Stomach (tissue), 4 donors: Measurements from ENCODE around the gene SARS2.

Experiments used
- POLR2A ChIP-seq, 4 donors: fragments of 450-650 bp; IDR thresholded peaks; one replicate each; pipeline ENCODE4 v1.6.1; 2016; ENCODE audit warnings: antibody characterized with exemption in 4 of 4, control low read depth in 2 of 4, mild to moderate bottlenecking in 1 of 4, moderate library complexity in 1 of 4
- TF ChIP-seq, protein P1 (sequence below), 7 experiments: fragments of 450-650 bp in 4 of 7; fragments of 200-600 bp in 3 of 7; sonication (generic) in 3 of 7; IDR thresholded peaks; one replicate each; pipeline ENCODE4 v1.5.1; 2016 to 2019; ENCODE audit warnings: antibody characterized with exemption in 7 of 7, control low read depth in 2 of 7, mild to moderate bottlenecking in 1 of 7

DNA sequence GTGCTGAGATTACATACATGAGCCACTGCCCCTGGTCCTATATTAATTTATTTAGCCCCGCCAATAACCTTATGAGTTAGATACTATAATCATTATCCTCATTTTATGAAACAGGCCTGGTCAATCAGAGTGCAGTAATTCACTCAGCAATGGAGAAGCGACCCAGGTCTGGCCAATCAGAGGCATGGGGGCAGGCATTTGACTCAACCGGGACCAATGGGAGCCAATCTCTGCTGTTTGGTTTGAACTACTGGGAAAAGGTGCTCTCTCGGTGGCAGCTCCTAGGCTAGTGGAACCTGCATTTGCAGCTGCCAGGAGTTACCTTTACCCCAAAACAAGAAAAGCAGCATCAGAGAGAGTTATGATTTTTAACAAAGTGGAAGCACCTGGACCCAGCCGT lies 37.7 kb downstream of the SARS2 start:
- TF ChIP-seq, protein P1, sequence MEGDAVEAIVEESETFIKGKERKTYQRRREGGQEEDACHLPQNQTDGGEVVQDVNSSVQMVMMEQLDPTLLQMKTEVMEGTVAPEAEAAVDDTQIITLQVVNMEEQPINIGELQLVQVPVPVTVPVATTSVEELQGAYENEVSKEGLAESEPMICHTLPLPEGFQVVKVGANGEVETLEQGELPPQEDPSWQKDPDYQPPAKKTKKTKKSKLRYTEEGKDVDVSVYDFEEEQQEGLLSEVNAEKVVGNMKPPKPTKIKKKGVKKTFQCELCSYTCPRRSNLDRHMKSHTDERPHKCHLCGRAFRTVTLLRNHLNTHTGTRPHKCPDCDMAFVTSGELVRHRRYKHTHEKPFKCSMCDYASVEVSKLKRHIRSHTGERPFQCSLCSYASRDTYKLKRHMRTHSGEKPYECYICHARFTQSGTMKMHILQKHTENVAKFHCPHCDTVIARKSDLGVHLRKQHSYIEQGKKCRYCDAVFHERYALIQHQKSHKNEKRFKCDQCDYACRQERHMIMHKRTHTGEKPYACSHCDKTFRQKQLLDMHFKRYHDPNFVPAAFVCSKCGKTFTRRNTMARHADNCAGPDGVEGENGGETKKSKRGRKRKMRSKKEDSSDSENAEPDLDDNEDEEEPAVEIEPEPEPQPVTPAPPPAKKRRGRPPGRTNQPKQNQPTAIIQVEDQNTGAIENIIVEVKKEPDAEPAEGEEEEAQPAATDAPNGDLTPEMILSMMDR (IDR thresholded peaks at IDR 0.05), result no peak
- no peak for TF ChIP-seq POLR2A (IDR thresholded peaks at IDR 0.05)
